Measurements from ENCODE around the gene SASS6.

Gene SASS6, protein sequence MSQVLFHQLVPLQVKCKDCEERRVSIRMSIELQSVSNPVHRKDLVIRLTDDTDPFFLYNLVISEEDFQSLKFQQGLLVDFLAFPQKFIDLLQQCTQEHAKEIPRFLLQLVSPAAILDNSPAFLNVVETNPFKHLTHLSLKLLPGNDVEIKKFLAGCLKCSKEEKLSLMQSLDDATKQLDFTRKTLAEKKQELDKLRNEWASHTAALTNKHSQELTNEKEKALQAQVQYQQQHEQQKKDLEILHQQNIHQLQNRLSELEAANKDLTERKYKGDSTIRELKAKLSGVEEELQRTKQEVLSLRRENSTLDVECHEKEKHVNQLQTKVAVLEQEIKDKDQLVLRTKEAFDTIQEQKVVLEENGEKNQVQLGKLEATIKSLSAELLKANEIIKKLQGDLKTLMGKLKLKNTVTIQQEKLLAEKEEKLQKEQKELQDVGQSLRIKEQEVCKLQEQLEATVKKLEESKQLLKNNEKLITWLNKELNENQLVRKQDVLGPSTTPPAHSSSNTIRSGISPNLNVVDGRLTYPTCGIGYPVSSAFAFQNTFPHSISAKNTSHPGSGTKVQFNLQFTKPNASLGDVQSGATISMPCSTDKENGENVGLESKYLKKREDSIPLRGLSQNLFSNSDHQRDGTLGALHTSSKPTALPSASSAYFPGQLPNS

GRCh38 chr1:100132566-100133477 is at the start of gene SASS6, which contains the start of gene TRMT13:
TSS of gene SASS6 (minus strand) at chr1:100132930. CDS start at chr1:100132814, 116 bp downstream.
TSS of gene TRMT13 (plus strand) at chr1:100133163. CDS start at chr1:100133169, 6 bp downstream.
- peak; percentile 97 for DNase-seq

DNA sequence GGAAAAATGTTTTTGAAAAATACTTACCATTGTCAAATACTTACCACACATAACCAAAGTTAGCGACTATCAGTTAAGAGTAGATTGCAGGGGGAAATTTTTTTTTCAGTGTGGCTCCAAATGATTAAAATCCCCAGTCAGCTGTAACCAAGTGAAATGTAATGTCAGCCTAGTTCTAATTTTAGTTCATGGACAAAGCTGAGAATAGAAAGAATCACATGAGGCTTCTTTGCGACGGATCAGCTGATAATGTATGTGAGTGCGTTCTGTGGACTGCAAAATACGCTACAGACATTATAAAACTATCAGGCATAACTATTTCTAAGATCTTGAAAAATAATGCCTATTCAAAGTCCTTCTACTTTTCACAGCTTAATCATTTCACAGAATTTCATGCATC is 45.4 kb upstream of the SASS6 start, which contains the start of gene LRRC39:
Gene LRRC39, minus strand, starts transcription at position 166 of the 400 bp plus-strand sequence. CDS start 9,740 bp downstream, outside the sequence.
- DNase-seq = no peak

DNA sequence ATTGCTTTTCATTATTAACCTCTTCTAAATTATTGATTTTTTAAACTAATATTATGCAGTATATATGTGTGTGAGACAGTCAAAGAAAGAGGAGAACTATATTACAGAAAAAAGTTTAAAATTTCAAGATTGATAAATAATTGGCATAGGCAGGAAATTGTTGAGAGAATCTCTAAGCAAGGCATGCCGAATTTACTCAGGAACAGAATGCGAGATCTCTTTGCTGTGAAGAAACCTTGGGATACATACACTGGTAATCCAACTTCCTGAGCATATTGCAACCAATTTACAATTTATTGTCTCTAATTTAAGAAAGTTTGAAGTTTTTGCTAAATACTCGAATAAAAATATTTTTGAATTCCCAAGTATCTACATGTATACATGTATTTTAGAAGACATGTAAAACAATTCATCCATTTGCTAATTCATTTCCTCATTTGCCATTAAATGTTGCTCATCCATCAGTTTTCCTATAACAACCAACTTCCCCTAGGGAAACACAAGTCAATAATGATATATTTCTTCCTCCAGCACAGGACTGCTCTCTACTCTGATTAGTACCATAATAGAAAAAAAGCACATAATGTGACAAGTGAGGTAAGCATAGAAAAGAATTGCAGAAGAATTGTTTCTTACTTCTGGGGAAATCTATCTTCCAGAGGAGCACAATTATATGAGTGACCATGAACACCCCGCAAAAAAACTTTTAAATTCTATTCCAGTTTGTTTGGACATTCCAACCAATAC is 44.7 kb upstream of the SASS6 start:
- DNase-seq = no peak

DNA sequence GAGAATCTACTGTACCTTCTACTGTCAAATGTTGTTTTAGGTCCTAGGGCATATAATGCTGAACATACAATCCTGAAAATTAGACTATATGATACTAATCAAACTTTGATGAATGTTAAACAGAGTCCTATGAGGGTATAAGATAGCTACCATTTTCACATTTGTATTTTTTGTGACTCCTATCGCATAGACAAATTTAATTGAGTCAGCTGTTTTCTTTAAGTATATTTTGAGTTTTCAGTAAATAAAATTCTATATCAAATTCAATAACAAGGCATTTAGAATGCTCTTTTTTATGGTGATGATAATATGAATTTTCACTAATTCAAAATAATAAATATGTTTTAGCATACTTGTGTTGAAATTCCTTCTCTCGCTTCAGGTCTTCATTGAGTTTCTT is 35.3 kb upstream of the SASS6 start:
- DNase-seq = no peak

GRCh38 chr1:100164702-100165101 is 32.0 kb upstream of the SASS6 start:
- no peak for DNase-seq

GRCh38 chr1:100164216-100164615 is 31.5 kb upstream of the SASS6 start:
- DNase-seq = no peak

GRCh38 chr1:100162881-100163280 is 30.2 kb upstream of the SASS6 start:
- no peak for DNase-seq

DNA sequence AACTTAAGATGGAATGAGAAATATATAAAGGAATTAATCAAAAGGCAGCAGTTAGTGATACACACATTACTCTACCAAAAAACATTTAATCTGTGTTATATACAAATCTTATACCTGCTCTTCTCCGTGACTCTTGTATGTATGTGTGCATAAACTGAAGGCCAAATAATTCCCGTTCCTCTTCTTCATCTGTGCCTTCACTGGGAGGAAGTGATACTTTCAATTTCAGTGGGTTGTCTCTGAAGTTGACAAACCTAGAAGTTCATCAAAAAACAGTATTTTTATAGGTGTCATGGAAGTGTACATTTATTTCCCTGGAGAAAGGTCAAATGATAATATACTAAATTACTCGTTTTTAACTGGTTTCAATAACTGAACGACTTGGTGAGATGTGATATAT is 19.5 kb upstream of the SASS6 start:
- DNase-seq = no peak

GRCh38 chr1:100151679-100152078 is 18.9 kb upstream of the SASS6 start:
- DNase-seq = no peak

- DNase-seq = no peak
Observed at GRCh38 chr1:100147875-100148274, 15.1 kb upstream of the SASS6 start.

GRCh38 chr1:100146958-100147357 is 14.2 kb upstream of the SASS6 start:
- DNase-seq = no peak

DNA sequence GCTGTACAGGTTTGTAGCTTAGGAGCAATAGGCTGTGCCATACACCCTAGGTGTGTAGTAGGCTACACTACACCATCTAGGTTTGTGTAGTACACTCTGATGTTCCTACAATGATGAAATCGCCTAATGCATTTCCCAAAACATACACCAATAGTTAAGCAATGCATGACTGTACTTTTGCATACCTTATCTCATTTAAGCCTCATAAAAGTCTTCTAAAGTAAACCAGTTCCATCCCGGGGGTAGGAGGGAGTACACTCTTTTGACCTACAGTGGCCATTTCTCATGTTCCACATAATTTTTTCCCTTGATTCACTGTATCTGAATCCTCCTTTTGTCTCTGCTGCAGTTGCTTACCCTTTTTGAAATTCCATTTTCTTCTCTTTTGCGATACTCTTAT is 12.4 kb upstream of the SASS6 start:
- no peak for DNase-seq

- no peak for DNase-seq
Observed at GRCh38 chr1:100142343-100142742, 9.6 kb upstream of the SASS6 start.

- DNase-seq = no peak
Observed at GRCh38 chr1:100141192-100141591, 8.5 kb upstream of the SASS6 start.

DNA sequence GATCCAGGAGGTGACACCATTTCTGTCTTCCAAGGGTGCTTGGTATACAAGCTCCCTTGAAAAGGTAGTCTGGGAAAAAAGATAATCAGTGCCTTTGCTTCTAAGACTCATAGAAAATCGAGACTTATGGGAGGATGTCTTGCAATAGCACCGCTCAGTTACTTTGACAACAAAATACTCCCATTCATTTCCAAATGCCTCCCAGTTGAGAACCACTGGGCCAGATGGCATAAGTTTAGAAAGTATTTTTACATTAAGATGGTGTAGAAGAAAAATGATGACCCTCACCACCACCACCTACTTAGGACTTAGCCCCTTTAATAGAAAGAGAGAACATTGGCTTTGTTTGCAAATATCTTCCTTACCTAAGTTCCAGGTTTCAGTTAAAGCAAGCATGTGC is 4.9 kb upstream of the SASS6 start:
- no peak for DNase-seq

DNA sequence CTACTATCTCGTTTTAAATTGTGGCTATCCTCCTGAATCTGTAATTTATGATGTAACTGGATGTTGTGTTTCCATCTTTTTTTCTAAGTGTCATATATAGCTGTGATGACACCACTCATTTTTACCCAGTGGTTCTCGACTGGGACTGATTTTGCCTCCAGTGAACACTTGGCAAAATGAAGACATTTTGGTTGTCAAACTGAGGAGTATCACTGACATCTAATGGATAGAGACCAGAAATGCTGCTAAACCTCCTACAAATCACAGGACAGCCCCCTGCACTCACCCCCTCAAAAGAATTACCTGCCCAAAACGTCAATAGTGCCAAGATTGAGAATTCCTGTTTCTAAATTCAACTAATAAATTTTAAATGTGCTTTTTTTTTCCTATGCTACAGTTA is 2.1 kb upstream of the SASS6 start:
- DNase-seq = no peak

- DNase-seq = no peak
Observed at GRCh38 chr1:100131623-100132022, 1.1 kb downstream of the SASS6 start.

DNA sequence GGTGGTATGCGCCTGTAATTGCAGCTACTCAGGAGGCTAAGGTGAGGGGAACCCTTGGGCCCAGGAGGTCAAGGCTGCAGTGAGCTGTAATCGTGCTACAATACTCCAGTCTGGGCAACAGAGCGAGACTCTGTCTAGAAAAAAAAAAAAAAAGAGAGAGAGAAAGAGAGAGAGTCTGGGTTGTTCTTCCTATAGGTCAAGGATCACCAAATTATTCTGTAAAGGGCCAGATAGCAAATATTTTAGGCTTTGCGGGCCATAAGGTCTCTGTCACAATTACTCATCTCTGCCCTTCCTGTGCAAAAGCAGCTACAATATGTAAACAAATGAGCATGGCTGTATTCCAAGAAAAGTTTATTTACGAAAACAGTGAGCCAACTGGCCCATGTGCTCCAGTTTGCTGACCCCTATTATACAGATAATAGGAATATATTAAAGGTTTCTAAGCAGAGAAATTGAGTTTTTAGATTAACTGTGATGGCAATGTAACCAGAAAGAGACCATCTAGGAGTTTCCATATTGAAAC is 2.1 kb downstream of the SASS6 start:
- DNase-seq = no peak

GRCh38 chr1:100127226-100127625 is 5.5 kb downstream of the SASS6 start:
- no peak for DNase-seq

- DNase-seq = no peak
Observed at GRCh38 chr1:100122177-100122576, 10.6 kb downstream of the SASS6 start.

DNA sequence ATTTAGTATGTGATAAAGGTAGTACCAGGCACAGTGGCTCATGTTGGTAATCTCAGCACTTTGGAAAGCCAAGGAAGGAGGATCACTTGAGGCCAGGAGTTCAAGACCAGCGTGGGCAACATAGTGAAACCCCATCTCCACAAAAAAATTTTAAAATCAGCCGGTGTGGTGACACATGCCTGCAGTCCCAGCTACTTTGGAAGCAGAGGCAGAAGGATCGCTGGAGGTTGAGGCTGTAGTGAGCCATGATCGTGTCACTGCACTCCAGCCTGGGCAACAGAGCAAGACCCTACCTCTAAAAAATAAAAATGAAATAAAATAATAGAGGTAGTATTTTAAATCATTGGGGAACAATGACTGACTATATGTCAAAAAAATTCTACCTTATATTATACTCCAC is 17.2 kb downstream of the SASS6 start:
- DNase-seq = no peak

GRCh38 chr1:100109554-100110066 is 23.1 kb downstream of the SASS6 start:
- DNase-seq = no peak
